ENCODE data around the gene PMP22. TPM values are rescaled to one million over a fixed set of nuclear protein-coding genes. Genes with fewer than 3 reads are reported as not detected.

Gene PMP22
- under 1 TPM; 0.38 to 0.78 TPM for total RNA-seq

DNA sequence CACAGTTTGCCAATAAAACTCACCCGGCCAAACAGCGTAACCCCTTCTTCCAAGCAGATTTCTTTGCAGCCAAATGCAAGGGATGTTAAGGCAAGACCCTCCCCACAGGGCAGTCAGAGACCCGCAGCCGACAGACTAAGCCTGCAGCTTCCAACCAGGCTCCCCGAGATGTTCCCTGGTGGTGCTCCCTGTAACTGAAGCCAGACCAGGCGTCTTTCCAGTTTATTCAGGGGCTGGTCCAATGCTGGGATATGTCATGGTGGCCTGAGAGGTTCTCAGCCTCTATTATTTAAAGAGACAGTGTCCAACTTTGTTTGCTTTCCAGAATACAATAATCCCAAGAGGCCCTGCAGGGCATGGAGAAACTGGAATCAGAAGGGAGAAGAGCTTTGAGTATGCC, at the start of gene PMP22:
Gene PMP22, minus strand, starts transcription at position 196 of the 400 bp plus-strand sequence. CDS start 4,599 bp downstream, outside the sequence.
- POLR2A ChIA-PET = no interaction called here

GRCh38 chr17:15311996-15312395, 46.9 kb upstream of the PMP22 start:
- CTCF ChIA-PET = no interaction called here

More for the DNA sequence above, at the start of gene PMP22:
- CTCF ChIA-PET = no interaction called here

GRCh38 chr17:15309793-15310192, 44.7 kb upstream of the PMP22 start:
- CTCF ChIA-PET = no interaction called here
- POLR2A ChIA-PET = no interaction called here

More at GRCh38 chr17:15311996-15312395, 46.9 kb upstream of the PMP22 start:
- POLR2A ChIA-PET = no interaction called here

DNA sequence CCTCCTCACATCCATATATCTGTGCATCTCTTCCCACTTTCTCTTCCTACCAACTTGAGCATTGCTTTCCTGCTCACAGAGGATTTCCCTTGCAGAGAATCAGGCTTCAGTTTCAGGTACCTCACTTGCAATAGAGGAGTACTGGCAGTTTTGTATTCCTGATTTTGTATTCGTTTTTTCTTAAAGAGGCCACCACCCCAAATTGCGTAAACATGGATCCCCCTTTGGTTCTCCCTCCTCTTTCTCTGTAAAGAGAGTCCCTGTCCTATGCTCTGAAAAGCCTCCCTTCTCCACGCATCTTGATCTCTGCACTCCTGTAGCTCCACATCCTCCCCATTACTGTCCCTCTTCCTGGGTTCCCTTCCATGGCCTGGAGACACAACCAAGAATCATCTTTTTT, 44.1 kb upstream of the PMP22 start:
- ChIA-PET CTCF (no interaction called here), POLR2A (no interaction called here)

DNA sequence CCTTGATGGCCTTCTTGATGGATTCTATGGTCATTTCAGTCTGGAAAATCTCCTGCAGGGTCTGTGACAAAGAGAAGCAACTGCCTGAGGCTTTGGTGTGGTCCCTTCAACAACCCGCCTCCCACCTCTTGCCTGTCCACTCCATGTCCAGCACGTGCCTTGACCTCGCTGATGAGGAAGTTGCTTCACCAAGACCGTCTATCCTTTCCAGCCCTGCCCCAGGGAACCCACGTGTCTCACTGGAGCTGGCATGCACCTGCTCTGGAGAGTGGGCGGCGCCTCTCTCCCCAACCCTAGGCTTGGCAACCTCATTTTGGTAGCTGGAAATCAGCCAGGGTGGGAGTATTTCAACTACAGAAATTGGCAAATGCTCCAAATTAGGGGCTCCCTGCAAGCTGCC, 43.6 kb upstream of the PMP22 start:
- ChIA-PET CTCF (no interaction called here), POLR2A (no interaction called here)

DNA sequence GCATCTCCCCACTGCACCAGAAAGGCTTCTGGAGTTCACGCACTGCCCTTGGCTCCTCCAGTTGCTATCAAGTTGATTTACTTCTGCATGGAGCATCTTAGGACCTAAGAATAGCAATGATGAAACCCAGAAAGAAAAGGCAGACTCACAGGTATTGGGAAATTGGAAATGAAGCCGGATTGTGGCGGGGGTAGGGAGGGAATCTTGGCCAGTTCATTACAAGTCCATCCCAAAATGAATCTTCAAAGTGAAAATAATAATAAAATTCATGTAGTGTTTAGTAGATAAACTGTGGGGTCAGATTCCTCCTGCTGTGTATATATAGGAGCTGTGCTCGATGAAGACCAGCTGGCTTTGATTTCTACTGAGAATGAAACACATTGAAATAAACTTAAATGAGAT, 42.6 kb upstream of the PMP22 start:
- CTCF ChIA-PET = no interaction called here
- POLR2A ChIA-PET = no interaction called here

GRCh38 chr17:15303851-15304250, 38.7 kb upstream of the PMP22 start:
- ChIA-PET POLR2A (no interaction called here), CTCF (no interaction called here)

- ChIA-PET POLR2A (no interaction called here), CTCF (no interaction called here)
These were observed 38.1 kb upstream of the PMP22 start for GRCh38 chr17:15303268-15303667.

DNA sequence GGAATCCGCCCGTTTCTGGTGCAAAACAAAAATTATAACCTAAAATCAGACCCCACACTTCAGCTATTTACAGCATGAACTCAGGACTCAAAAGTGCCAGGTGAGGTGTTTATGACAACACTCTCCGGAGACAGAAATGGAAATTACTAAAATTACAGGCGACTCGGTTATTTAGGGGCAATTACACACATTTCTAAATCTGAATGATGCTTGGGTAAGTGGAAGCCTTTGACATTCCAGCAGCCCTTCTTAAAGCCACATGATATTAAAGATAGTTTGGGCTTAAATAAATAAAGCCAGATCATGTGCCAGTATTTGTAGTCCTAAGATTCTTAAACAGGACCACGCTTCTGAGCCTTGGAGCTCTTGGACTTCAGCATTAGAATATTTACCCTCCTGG, 36.7 kb upstream of the PMP22 start:
- ChIA-PET CTCF (no interaction called here), POLR2A (no interaction called here)

DNA sequence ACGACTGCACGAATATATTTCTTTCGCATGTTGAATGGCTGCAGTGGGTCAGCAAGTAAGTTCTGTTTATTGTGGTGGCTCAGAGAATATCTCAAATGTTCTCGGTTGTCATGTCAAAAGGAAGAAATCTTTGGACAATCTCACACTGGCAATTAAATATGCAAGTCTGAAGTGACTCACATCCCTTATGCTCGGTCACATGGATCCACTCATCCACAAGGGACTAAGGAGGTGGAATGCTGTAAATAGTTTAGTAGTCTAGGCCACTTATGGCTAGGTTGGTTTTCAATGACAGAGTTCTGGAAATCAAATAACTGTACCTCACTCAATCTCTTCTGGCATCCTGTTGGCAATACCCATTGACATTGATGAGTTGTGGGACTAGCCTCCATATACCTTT, 33.0 kb upstream of the PMP22 start:
- ChIA-PET POLR2A (no interaction called here), CTCF (interaction anchor here (0.7 kb wide), 1 partner anchor 85 kb away, joined by 3 read pairs; no protein-coding TSS in a partner anchor)

DNA sequence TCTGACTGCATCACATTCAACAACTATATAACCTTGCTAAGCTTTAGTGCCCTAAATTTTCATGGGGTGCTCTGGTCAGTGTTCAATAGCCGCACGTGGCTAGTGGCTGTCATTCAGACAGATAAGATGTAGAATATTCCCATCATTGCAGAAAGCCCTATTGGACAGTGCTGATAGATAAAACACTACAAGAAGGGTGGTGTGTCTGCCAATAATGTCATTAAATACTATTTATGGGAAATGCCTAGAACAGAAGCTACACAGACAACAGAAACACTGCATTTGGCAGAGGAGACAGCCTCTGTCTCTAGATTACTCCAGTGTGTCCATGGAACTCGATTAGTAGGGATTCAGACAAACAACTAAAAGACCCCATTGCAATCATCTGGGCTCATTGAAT, 28.4 kb upstream of the PMP22 start:
- CTCF ChIA-PET = no interaction called here
- POLR2A ChIA-PET = no interaction called here

DNA sequence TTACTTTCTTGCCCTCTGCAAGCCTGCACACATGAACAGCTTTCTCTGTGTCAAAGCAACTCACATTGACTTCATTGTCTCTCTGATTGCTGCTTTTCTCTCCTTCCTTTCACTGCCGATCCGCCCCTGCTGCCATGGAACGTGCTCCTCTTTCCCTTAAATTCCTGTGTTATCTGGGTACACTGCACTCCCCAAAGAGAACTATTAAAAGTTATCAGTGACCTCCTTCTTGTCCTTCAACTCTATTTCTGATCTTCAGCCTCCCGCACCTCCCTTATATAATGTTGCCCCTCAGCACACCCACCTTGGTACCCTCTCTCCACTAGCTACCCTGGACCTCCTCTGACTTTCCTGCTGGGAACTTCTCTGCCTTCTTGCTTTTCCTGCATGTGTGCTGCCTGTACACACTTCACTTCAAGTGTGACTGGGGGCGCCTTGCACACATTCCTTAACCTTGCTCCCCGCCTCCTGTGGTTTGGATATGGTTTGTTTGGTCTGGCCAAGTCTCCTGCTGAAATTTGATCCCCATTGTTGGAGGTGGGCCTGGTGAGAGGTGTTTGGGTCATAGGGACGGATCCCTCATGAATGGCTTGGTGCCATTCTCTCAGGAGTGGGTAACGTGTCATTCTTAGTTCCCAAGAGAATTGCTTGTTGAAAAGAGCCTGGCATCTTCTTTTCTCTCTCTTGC, 26.7 kb upstream of the PMP22 start:
- CTCF ChIA-PET = no interaction called here
- POLR2A ChIA-PET = no interaction called here

DNA sequence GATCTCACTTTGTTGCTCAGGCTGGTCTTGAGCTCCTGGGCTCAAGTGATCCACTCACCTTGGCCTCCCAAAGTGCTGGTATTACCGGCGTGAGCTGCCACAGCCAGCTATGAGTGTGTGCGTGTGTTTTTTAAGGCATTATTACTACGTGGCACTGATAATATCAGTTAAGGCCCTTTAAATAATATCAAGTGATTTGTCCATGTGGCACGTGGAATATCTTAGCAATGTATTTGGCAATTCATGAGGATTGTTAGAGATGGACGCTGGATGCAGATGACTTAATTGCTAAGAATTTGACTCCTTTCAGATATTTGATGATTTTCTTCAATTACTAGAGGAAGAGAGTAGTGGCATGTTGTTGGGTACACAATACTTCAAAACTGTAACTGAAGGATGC, 25.5 kb upstream of the PMP22 start:
- CTCF ChIA-PET = no interaction called here
- POLR2A ChIA-PET = no interaction called here

GRCh38 chr17:15289285-15290183, 24.4 kb upstream of the PMP22 start:
- POLR2A ChIA-PET = no interaction called here
- CTCF ChIA-PET = no interaction called here

DNA sequence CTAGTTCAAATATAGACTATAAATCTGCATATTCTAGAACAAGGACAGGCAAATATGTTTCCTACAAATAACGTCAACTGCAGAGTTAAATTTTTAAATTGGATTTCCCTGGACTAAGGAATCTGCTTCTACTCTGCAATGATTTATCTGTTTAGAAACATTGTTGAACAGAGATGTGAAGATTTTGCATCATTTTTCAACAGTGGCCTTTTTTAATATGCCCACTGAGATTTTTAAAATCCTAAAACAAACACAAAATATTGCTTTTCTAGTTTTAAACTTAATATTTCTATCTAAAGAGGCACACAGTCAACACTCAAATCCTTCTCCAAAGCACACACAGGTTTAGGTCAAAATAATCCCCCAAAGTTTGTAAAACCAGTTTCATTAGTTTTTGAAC, 23.7 kb upstream of the PMP22 start:
- ChIA-PET CTCF (no interaction called here), POLR2A (no interaction called here)

DNA sequence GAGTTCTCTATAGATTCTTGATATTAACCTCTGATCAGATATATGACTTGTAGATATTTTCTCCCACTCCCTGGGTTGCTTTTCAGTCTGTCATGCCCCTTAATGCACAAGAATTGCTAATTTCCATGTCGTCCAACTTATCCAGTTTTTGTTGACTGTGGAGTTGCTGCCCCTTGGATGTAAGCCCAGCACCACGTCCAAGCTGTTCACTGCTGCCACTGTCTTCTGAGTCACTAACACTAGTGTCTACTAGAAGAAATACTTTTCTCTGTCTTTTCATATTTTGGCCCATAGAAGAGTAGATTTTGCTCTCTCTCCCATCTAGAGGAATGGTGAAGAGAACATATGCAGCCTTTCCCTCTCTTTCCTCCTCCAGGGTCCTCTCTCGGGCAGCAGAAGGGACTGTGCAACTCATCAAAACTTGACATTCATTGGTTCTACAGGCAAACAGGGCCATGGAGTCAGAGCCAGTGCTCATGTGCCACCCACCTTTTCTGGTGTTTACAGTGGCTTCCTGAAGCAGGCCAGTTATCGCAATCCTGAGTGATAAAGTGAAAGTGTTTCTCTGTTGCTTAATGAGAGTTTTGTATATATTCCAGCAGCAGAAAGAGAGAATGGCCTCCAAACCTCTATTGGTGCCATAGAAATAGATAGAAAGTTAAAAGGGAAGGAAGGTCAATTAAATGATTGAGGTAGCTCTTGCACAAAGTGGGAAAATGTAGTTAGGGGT, 22.6 kb upstream of the PMP22 start:
- CTCF ChIA-PET = no interaction called here
- POLR2A ChIA-PET = no interaction called here

DNA sequence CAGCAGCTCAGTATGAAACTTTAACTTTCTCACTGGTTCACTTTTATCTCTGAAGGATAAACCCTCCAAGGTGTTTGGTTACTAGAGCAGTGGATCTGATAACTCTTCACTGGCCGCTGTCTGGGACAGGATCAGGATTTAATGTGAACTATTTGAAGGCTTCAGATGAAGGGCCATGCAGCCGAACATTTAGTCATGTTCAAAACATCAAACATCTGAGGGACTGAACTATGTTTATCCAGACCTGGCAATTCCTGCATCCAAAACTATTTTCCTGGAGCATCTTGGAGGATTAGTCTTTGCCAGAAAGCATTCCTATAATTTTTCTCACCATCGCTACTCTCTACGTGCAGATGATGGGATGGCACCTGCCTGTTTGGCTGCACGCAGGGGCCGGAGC, 20.3 kb upstream of the PMP22 start:
- ChIA-PET POLR2A (no interaction called here), CTCF (no interaction called here)

- CTCF ChIA-PET = no interaction called here
- POLR2A ChIA-PET = no interaction called here
These were observed 19.4 kb upstream of the PMP22 start for GRCh38 chr17:15284537-15284936.

DNA sequence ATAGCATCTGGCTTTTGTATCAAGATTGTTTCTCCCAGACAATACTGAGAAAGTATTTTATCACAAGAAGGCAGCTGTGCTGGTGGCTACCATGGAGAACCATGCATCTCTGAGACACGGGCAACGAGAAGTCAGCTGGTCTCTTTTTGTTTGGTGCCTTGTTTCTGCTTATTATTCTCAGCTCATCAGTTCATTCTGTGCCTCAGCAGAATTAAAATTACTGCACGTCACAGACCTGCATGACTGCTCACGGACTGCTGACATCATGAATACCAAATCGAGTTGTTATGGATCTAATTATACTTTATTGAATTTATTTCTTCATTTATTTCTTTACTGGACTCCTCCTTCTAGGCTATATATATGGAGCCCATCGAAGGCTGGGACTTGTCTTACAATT, 19.0 kb upstream of the PMP22 start:
- ChIA-PET POLR2A (no interaction called here), CTCF (no interaction called here)

- CTCF ChIA-PET = no interaction called here
- POLR2A ChIA-PET = no interaction called here
These were observed 16.8 kb upstream of the PMP22 start for GRCh38 chr17:15281909-15282308.

DNA sequence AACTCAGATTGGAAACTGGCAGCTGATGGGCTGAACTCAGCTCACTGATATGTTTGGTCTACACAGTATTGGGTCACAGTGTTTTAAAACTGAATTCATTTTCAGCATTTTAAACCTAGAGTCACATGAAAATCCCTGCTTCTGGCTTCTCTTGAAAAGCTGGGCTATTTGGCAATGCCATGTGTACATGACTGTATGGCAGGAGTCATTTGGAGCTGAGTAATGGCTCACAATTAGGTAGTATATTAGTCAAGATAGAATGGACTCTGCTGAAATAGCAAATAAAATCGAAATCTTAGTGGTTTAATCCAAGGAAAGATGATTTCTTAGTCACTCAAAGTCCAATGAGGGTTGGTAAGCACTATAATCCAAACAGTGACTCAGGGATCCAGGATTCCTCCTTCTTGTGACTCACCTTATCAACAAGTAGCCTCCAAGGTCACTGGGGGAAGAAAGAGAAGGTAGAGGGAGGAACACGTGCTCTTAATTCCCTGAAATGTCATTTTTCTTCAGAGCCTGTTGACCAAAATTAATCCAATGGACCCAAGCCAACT, 13.9 kb upstream of the PMP22 start:
- ChIA-PET CTCF (no interaction called here), POLR2A (no interaction called here)

All from activated CD8-positive, alpha-beta memory T cell treated with anti-CD3 and anti-CD28 coated beads for 36 hours (primary cell).